GM18507 (cell line): ENCODE measurements around the gene SNTG2.
"Not testable (repeated sequence)": the region's sequence is repeated elsewhere in the genome, so short reads cannot be mapped to it uniquely, and the experiment has no call there.

Experiments used
- DNase-seq: peaks from one replicate; pipeline ENCODE4 v3.0.0; 2011; ENCODE audit warnings: low read depth; ENCODE audit not compliant: insufficient read length; ENCODE audit errors: extremely low spot score
- FAIRE-seq: peaks from 2 replicates; lab custom pipeline; 2011; peaks lifted over from hg19 to GRCh38; lab: Jason Lieb, UNC

Gene SNTG2

DNA sequence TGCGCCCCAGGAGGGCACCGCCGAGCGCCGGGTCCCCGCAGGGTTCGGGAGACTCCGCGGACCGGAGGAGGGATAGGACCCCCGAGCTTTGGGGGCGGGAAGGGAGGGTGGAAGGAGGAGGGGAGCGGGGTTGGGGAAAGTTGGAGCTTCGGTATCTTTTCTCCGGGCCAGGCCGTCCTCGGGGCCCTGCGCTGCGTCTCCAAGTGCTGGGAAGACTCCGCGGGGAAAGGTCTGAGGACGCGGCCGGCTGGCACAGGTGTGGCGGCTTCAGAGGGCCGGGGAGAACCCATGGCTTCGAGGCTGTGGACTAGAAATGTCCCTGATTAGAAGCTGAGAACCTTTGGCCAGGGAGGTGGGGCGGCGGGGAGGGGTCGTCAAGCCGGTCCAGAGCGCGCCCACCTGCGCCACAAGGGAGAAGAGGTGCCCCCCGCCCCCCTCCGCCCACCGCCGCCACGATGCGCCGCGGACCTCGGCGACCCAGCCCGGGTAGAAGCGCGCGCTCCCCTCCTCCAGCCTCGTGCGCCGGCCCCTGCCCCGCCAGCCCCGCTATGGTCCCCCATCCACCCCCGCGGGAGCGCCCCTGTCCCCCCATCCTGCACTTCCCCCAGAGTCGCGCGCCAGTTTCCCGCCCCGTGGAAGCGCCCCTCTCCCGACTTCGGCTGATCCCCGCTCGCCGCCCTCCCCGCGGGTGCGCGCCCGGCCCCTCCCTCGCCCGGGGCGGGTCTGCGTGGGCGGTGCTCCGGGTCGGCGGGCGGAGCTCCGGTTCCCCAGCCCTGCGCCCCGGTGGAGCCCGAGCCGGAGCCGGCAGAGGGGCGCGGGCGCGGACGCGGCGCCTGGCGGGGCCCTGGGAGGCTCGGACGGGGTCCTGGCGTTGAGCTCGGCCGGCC lies at the start of gene SNTG2:
SNTG2 (plus strand) TSS at position 770 of the 887 bp plus-strand sequence. CDS start 148 bp downstream, outside the sequence.
- peak; percentile 32 for DNase-seq

DNA sequence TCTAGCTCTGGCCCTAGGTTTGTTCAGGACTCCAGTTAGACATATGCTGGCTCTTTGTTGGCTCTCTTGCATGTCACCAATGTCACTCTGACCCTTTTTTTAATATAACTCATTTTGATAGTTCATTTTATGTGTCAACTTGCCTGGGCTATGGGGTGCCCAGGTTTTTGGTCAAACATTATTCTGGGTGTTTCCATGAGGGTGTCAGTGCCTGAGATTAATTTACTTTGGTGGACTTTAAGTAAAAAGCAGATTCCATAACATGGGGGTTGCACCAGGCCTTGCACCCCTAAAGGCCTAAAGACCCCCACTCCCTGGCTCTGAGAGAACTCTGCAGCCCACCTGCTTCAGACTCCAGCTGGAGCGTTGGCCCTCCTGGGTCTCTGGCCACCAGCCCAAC lies 48.1 kb upstream of the SNTG2 start:
- DNase-seq (no peak), FAIRE-seq (no peak)

More for the DNA sequence above, at the start of gene SNTG2:
- FAIRE-seq: no peak

DNA sequence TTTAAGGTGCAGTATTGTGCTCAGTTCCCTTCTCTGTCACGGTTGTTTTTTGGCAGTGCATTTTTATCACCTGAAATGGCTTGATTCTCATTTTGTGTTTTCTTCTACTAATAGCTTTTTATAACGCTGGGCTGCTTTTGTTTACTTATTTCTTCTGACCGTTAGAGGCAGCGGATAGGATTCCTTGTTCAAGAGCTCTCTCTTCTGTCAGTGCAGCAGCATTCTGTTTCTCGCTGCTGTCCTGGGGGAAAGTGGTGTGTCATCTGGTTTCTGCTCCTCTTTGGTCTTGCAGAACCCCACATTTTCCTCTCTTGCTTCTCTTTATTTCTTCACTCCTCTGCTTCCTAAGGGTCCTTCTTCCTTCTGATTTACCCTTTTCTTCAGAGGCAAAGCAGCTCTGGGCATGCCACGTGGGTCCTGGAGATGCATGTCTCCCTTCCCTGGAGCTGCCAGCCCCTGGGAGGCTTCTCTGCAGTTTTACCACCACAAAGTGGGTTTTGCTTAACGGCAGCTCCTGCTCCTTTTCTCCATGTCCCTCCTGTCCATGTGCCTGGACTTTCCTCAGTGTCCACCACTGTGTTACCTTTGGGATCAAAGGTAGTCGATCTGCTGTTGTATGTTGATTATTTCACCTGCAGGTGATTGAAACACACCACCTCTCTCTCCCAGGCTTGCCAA lies 47.3 kb upstream of the SNTG2 start:
- DNase-seq: no peak

DNA sequence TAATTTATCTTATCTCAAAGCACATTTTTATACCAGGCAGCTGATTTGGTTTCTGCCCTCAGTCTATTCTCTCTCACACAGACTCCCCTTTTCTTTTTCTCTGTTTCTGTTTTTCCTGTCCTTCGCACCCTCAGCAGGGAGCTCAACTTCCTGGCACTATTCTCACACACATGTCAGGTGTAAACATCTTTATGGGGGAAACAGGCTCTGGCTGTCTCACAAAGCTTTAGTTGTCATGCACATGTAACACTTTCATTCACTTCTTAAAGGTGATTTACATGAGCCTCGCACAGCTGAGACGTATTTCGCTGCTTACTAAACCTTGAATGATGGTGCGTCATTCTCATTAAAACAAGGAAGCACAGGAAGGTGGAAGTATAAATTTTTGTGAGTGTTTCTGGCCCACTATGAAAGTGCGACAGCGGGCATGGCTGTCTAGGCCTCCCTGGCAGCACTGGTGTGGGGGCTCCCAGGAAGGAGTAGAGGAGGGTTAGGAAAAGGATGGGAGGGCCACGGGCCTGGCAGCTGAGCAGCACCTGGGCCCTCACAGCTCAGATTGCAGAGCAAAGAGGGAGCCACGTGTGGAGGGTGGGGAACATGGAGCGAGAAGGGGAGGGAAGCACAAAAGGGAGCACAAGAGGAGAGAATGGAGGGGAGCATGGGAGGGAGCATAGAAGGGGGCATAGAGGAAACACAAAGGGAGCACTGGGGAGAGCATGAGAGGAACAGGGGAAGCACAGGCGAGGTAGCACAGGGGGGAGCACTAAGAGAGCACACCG lies 46.2 kb upstream of the SNTG2 start:
- FAIRE-seq (no peak), DNase-seq (no peak)

More for the DNA sequence above, 47.3 kb upstream of the SNTG2 start:
- no peak for FAIRE-seq

DNA sequence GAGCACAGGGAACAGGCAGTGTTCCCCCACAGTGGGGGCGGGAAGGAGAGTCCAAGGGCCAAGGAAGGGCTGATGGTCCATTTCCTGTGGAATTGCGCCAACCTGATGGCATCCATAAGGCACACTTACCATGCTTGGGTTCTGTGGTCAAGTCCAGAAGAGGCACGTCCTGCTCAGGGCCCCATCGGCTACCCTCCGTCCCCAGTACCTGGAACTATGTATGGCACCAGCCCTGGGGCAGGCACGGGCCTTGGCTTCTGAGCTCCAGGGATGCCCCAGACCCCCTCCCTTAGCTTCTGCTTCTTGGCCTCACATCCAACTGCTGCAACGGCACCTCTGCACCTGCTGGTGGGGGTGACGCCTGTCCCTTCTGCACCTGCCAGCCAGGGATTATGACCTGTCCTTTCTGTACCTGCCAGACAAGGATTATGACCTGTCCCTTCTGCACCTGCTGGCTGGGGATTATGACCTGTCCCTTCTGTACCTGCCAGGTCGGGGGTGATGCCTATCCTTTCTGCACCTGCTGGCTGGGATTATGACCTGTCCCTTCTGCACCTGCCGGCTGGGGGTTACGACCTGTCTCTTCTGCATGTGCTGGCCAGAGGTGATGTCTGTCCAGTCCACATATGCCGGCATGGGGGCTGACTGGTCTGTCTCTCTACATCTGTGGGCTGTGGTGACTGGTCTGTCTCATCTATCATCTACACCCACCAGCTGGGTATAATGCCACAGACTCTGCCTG lies 45.4 kb upstream of the SNTG2 start:
- FAIRE-seq (no peak), DNase-seq (no peak)

DNA sequence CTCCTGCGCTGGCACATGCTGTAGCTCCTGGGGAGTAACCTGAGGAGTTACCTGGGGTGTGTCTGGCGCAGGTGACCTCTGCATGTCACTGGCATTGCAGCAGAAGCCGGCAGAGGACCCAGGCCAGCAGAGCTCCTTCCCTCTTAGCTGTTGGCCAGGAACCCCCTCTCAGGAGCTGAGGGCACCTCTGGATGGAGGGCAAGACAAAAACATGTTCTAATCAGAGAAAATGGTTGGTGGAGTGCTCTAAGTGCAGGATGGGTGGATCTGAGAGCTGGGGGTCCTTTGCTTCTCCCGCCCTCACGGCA lies 44.9 kb upstream of the SNTG2 start:
- FAIRE-seq (no peak), DNase-seq (no peak)

DNA sequence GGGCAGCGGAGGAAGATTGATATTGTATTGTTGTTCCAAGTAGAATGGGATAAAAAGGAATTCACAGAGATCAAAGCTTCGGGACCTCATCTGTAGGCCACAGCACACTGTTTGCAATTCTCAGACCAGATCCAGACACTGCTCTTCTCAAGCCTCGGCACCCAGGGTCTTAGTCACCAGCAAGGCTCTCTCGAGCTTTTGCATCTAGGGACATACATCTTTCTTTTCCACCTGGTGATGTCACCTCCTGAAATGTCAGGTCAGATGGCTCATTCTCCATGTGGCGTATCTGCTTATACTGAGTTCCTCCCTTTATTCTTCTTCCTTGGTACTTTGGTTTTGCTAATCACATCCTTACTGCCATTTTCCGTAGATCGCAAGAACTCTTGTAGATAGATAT lies 42.9 kb upstream of the SNTG2 start:
- FAIRE-seq (no peak), DNase-seq (no peak)

DNA sequence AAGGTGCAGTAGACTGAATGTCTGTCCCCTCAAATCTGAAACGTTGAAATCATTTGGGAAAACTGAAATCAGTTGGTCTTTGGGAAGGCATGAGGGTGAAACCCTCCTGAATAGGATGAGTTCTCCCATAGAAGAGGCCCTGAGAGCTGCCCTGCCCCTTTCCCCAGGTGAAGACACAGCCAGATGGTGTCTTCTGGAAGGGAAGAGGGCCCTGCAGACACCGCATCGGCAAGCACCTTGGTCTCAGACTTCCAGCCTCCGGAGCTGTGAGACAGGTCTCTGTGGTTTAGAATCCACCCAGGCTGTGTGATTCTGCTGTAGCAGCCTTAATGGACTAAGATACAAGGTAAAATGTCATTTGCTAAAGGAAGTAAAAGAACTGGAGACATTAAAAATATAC lies 42.1 kb upstream of the SNTG2 start:
- FAIRE-seq (no peak), DNase-seq (no peak)

DNA sequence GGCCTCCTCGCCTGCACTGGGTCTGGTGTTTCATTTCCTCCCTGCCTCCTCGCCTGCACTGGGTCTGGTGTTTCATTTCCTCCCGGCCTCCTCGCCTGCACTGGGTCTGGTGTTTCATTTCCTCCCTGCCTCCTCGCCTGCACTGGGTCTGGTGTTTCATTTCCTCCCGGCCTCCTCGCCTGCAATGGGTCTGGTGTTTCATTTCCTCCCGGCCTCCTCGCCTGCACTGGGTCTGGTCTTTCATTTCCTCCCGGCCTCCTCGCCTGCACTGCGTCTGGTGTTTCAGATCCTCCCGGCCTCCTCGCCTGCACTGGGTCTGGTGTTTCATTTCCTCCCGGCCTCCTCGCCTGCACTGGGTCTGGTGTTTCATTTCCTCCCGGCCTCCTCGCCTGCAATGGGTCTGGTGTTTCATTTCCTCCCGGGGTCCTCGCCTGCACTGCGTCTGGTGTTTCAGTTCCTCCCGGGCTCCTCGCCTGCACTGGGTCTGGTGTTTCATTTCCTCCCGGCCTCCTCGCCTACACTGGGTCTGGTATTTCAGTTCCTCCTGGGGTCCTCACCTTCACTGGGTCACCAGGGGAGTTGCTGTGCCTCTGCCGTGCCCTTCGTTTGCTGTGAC lies 40.8 kb upstream of the SNTG2 start:
- not testable (repeated sequence) for FAIRE-seq, DNase-seq

DNA sequence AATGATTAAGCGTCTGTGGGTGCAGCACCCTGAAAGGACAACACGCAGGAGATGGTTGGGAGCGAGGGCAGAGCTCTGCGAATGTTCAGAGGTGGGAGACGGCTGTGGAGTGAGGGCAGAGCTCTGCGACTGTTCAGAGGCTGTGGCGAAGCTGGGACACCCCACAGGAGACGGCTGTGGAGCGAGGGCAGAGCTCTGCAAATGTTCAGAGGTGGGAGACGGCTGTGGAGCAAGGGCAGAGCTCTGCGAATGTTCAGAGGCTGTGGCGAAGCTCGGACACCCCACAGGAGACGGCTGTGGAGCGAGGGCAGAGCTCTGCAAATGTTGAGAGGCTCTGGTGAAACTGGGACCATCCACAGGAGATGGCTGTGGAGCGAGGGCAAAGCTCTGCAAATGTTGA lies 40.0 kb upstream of the SNTG2 start:
- FAIRE-seq (no peak), DNase-seq (no peak)

DNA sequence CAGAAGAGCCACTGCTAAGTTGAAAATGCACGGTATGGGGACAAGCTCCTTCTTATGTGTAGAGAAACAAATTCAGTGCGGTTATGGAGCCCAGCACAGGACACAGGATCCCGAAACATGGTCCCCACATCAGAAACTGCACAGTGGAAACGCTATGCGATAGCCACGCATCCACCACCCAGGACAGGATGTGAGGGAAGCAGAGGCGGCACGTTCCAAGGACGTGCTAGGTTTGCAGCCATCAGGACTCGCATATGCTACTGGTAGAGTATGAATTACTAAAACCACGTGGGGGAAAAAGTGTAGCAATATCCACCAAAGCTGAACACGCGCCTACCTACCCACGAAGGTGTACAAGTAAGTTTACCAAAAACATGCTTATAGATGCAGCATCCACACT lies 34.7 kb upstream of the SNTG2 start:
- no peak for DNase-seq
- no peak for FAIRE-seq

DNA sequence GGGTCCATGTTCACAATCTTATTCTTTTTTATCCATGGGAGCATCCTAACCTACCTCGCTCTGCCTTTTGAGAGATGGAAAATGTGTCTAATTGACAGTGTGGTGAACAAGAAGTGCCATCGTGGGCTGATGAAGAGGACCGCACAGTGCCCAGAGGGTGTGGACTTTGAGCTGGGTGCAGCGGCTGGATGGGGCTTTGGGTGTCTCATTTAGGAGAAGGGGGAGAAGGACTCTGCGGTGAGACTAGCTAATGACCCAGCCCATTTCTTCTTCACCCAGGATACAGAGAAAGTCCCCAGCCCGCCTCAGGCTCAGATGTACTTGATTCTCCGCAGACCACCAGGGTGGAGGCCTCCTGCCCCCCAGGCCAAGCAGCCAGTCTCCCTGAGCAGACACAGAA lies 33.7 kb upstream of the SNTG2 start:
- no peak for DNase-seq
- FAIRE-seq: no peak

DNA sequence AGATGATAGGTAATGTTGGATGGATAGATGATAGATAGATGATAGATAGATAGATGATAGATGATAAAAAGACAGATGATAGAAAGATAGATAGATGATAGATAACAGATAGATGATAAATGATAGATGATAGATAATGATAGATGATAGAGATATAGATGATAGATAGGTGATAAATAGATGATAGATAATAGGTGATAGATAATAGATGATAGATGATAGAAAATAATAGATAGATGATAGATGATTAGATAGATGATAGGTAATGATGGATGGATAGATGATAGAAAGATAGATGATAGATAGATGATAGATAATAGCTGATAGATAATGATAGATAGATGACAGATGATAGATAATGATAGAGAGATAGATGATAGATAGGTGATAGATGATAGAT lies 31.0 kb upstream of the SNTG2 start:
- FAIRE-seq: no peak
- no peak for DNase-seq

DNA sequence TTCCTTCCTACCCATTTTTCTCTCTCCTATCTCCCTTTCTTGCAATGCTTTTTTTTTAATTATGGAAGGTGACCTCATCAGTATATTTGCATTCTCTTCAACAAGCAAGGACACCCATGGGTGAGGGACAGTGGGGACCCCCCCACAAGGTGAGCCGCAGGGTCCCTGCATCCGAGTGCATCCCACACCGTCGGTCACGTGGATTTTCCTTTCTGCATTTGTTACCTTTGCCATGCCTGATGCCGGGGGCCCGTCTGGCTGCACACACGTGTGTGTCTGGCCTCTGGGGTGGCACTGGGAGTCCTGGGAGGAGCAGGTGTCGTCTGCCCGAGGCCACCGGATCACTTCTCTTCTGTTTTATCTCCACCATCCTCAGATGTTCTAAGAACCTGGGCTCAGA lies 30.1 kb upstream of the SNTG2 start:
- DNase-seq: no peak
- FAIRE-seq: no peak

DNA sequence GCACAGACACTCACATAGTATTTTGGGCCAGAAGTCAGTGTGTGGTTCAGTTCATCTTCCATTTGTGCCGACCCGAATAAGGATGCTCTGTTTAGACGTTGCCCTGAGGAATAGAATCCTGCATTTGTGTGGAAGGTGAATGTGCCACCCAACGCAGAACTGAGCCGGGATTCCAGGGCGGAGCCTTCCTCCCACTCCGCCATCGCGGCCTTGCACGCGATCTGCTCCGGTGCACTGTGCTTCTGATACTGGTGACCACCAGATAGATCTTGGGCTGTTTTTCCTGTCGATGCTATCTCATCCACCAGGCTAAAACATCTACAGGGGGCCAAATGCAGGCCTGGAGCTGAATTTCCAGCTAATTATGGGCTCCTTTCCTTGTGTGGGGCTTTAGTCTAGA lies 29.6 kb upstream of the SNTG2 start:
- DNase-seq (no peak), FAIRE-seq (no peak)

DNA sequence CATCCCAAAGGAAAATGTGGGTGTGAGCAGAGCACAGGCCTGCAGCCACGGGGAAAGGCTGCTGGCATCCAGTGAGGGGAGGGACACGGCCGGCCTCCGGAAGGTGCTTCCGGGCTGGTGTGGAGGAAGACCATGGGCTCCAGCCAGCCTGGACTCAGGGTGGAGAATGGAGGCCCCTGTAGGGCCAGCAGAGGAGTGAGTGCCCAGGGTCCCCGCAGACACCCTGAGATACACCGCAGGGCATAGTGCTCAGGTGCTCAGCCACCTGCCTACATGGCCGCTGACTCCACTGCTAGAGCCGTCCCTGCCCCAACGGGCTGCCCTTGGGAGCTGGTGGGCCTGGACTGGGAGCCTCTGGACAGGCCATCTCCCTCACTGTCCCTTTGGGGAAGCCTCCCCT lies 28.5 kb upstream of the SNTG2 start:
- FAIRE-seq (no peak), DNase-seq (no peak)

DNA sequence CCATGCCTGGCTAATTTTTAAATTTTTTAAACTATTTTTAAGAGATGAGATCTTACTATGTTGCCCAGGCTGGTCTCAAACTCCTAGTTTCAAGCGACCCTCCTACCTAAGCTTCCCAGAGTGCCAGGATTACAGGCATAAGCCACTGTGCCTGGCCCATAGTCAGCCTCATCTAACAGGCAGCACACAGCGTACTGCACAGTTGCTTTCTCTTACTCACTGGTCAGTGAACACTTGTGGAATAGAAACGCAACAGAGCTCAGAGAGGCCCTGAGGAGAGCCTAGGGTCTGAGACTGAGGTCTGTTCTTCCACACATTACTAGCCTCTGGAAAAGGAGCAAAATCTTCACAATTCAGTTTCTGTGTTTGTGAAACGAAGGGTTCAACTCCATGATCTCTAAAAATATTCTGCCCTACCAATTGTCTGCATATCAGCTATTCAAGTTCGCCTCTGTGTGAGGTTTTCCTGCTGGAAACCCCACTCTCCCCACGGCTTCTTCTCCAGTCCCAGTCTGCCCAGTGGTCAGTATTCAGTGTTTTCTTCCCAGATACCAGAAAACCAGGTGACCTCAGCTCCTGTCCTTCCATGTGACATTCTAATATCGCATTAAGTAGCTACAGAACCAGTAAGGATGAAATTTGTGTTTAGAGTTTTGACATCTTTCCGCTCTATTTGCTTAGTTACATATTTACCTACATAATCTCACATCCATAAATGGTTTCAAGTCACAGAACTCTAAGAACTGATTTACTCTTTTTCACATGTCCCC lies 26.6 kb upstream of the SNTG2 start:
- DNase-seq: no peak
- no peak for FAIRE-seq

DNA sequence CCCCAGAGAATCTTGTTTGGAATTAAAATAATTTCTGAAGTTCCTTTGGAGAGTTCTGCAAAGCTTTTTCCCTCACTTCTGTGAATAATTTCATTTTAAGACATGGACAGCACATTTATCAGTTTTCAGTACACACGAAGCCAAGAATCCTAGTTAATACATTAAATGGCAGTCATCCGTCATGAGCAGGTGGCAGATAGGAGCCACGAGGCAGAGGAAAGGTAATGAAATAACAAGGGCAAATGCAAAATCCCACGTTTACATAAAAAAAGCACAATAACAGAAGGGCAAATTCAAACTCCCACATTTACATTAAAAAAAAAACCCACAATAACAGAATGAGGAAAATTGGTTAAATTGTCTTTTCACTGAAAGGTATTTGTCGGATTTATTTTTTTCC lies 25.9 kb upstream of the SNTG2 start:
- FAIRE-seq (no peak), DNase-seq (no peak)

DNA sequence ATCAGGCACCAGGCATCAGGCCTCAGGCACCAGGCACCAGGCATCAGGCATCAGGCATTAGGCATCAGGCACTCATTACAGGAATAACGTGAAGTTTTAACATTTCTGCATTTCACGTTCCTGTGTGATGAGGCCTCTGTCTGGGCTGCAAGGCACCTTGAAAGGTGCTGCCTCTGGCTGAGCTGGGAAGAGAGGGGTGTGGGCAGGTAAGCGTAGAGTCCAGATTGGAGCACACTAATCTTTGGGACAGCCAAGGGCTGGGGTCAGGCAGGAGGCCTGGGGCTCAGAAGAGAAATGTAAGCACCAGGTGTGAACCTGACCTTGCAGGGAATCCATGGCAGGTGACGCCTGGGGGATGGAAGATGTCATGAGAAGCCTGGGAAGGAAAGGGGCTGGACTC lies 25.3 kb upstream of the SNTG2 start:
- no peak for DNase-seq

More for the DNA sequence above, 25.3 kb upstream of the SNTG2 start:
- FAIRE-seq: no peak
